Measurements from ENCODE around the gene RBM23.

The RBM23 gene

GRCh38 chr14:22887990-22888378 is 31.0 kb downstream of the RBM23 start:
- 83 to 86% methylated on average over 5 of the region's 5 CpGs for WGBS, 2 experiments
- Histone ChIP-seq H3K27ac (ENCODE audit: insufficient read depth, low read depth, low read length, poor library complexity, severe bottlenecking) (no peak overlapping the region), H3K9me3 (ENCODE audit: control insufficient read depth, low read length) (no peaks in the 10 kb centered on the region), H3K36me3 (ENCODE audit: control insufficient read depth, insufficient read depth, low read length) (no peaks in the 10 kb centered on the region), H3K27me3 (ENCODE audit: control insufficient read depth, insufficient read depth, low read length, poor library complexity, severe bottlenecking) (peaks cover 22% of the 10 kb centered on the region), H3K4me3 (ENCODE audit: insufficient read depth, low read depth, low read length) (peak overlapping the region; percentile 73), H3K4me1 (ENCODE audit: control insufficient read depth, insufficient read depth, low read length) (peaks cover 26% of the 10 kb centered on the region)

DNA sequence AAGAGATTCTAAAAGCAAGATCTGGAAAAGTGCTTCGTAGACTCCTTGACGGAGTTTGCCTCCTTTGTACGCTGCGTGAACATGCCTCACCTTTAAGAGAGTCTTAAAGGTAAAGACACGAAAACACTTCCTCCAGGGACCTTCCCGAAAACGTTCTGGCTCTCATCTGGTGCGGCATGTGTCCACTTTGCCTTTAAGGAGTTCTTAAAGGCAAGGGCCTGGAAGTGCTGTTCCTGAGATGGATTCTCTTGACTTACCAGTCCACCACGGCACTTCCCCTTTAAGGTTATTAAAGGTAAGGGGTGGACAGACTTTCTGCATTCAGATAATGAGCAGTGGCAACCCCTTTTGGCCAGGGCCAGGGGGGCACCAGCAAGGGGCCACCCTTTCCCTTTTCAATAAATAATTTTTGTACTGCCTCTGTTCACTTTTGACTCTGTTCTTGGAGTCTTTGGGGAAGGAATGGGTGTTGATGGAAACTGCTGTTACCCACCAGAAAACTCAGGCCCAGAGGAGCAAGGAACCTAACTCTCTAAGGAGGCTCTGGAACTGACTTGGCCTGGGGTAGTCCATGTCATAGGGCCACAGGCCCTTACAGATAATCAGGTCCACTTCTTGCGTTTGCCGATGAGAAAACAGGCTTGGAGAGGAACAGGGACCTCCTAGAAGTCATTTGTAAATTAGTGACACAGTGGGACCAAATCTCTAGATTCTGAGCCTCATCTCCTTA is 31.5 kb downstream of the RBM23 start:
- 22 to 23% methylated on average over 11 of the region's 11 CpGs for WGBS, 2 experiments
- H3K27ac ChIP-seq (ENCODE audit: insufficient read depth, low read depth, low read length, poor library complexity, severe bottlenecking) = peak overlapping the region; percentile 90
- H3K36me3 ChIP-seq (ENCODE audit: control insufficient read depth, insufficient read depth, low read length) = no peaks in the 10 kb centered on the region
- peaks cover 30% of the 10 kb centered on the region for H3K4me1 ChIP-seq (ENCODE audit: control insufficient read depth, insufficient read depth, low read length)
- no peaks in the 10 kb centered on the region for H3K9me3 ChIP-seq (ENCODE audit: control insufficient read depth, low read length)
- H3K27me3 ChIP-seq (ENCODE audit: control insufficient read depth, insufficient read depth, low read length, poor library complexity, severe bottlenecking) = peaks cover 22% of the 10 kb centered on the region
- H3K4me3 ChIP-seq (ENCODE audit: insufficient read depth, low read depth, low read length) = peak overlapping the region; percentile 73

- H3K27ac ChIP-seq (ENCODE audit: insufficient read depth, low read depth, low read length, poor library complexity, severe bottlenecking) = peak overlapping the region; percentile 90
- no peaks in the 10 kb centered on the region for H3K36me3 ChIP-seq (ENCODE audit: control insufficient read depth, insufficient read depth, low read length)
- H3K27me3 ChIP-seq (ENCODE audit: control insufficient read depth, insufficient read depth, low read length, poor library complexity, severe bottlenecking) = peaks cover 22% of the 10 kb centered on the region
- H3K4me1 ChIP-seq (ENCODE audit: control insufficient read depth, insufficient read depth, low read length) = peaks cover 38% of the 10 kb centered on the region
- WGBS, 2 experiments = 3 to 4% methylated on average over 77 of the region's 77 CpGs
- peak overlapping the region; percentile 73 for H3K4me3 ChIP-seq (ENCODE audit: insufficient read depth, low read depth, low read length)
- H3K9me3 ChIP-seq (ENCODE audit: control insufficient read depth, low read length) = no peaks in the 10 kb centered on the region
Measured at GRCh38 chr14:22886500-22887259, 32.3 kb downstream of the RBM23 start.

GRCh38 chr14:22885975-22886374 is 33.0 kb downstream of the RBM23 start:
- Histone ChIP-seq H3K4me3 (ENCODE audit: insufficient read depth, low read depth, low read length) (peak overlapping the region; percentile 73), H3K36me3 (ENCODE audit: control insufficient read depth, insufficient read depth, low read length) (no peaks in the 10 kb centered on the region), H3K9me3 (ENCODE audit: control insufficient read depth, low read length) (no peaks in the 10 kb centered on the region), H3K4me1 (ENCODE audit: control insufficient read depth, insufficient read depth, low read length) (peaks cover 38% of the 10 kb centered on the region), H3K27ac (ENCODE audit: insufficient read depth, low read depth, low read length, poor library complexity, severe bottlenecking) (no peak overlapping the region), H3K27me3 (ENCODE audit: control insufficient read depth, insufficient read depth, low read length, poor library complexity, severe bottlenecking) (peaks cover 22% of the 10 kb centered on the region)
- WGBS, 2 experiments = 90 to 92% methylated on average over 21 of the region's 21 CpGs

DNA sequence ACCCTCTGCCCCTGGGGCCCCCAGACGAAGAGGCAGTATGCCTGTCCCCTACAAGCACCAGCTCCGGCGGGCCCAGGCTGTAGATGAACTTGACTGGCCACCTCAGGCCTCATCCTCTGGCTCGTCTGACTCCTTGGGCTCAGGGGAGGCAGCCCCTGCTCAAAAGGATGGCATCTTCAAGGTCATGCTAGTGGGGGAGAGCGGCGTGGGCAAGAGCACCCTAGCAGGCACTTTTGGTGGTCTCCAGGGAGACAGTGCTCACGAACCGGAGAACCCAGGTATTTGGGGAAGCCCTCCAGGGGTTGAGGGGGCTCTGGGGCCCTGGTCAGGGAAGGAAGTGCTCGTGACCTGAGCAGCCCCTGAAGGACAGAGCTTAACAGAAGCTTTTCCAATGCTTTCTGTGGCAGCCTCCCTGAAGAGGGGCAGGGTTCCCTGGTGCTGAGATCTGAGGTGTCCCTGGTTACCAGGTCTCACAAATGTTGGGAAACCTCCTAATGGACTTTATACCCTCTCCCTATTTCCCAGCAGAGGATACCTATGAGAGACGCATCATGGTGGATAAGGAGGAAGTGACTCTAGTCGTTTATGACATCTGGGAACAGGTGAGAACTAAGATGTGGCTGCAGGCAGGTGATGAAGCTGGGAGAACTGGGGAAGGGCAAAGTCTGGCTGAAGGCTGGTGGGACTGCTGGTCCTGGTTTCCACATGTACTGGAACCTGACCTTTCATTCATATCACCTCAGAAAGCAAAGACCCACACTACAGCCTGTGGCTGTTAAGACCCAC is 34.0 kb downstream of the RBM23 start:
- 91 to 94% methylated on average over 11 of the region's 11 CpGs for WGBS, 2 experiments
- no peak overlapping the region for H3K4me3 ChIP-seq (ENCODE audit: insufficient read depth, low read depth, low read length)
- no peak overlapping the region for H3K27ac ChIP-seq (ENCODE audit: insufficient read depth, low read depth, low read length, poor library complexity, severe bottlenecking)
- H3K27me3 ChIP-seq (ENCODE audit: control insufficient read depth, insufficient read depth, low read length, poor library complexity, severe bottlenecking) = peaks cover 22% of the 10 kb centered on the region
- H3K9me3 ChIP-seq (ENCODE audit: control insufficient read depth, low read length) = no peaks in the 10 kb centered on the region
- peaks cover 38% of the 10 kb centered on the region for H3K4me1 ChIP-seq (ENCODE audit: control insufficient read depth, insufficient read depth, low read length)
- H3K36me3 ChIP-seq (ENCODE audit: control insufficient read depth, insufficient read depth, low read length) = no peaks in the 10 kb centered on the region

DNA sequence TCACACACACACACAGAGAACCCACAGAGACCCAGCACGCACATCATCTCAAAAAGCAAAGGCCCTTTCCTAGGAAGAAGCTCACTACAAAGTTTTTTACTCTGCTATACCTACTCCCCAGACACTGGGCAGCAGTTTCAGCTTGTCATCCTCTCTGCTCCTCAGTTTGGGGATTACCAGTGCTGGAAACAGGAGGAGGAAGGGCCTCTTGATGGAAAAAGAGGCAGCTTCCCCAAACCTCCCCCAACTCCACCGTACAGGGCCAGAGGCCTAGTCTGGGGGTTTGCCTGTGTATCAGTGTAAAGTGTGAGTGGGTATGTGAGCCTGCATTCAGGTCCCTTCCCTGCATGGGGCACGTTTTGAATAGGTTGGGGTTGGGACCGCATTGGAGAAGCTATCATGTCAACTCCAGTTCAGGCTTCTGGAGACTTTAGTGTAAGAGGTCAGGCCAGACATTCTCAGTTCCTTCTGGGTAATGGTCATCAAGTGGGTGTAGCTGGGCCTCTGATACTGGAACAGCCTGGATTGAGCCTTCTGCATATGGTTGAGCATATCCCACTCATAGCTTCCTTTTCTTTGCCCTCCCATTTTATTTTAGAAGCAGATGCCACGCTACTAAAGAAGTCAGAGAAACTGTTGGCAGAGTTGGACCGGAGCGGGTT is 34.7 kb downstream of the RBM23 start:
- no peak overlapping the region for H3K4me3 ChIP-seq (ENCODE audit: insufficient read depth, low read depth, low read length)
- H3K27me3 ChIP-seq (ENCODE audit: control insufficient read depth, insufficient read depth, low read length, poor library complexity, severe bottlenecking) = peaks cover 22% of the 10 kb centered on the region
- 83% methylated on average over 7 of the region's 7 CpGs for WGBS, 2 experiments
- peak overlapping the region; percentile 41 for H3K27ac ChIP-seq (ENCODE audit: insufficient read depth, low read depth, low read length, poor library complexity, severe bottlenecking)
- H3K9me3 ChIP-seq (ENCODE audit: control insufficient read depth, low read length) = no peaks in the 10 kb centered on the region
- no peaks in the 10 kb centered on the region for H3K36me3 ChIP-seq (ENCODE audit: control insufficient read depth, insufficient read depth, low read length)
- H3K4me1 ChIP-seq (ENCODE audit: control insufficient read depth, insufficient read depth, low read length) = peaks cover 38% of the 10 kb centered on the region

- Histone ChIP-seq H3K4me3 (ENCODE audit: insufficient read depth, low read depth, low read length) (no peak within 1 kb of the TSS), H3K4me1 (ENCODE audit: control insufficient read depth, insufficient read depth, low read length) (peaks cover 38% of the 10 kb centered on the region), H3K36me3 (ENCODE audit: control insufficient read depth, insufficient read depth, low read length) (no peaks in the 10 kb centered on the region), H3K27ac (ENCODE audit: insufficient read depth, low read depth, low read length, poor library complexity, severe bottlenecking) (peak within 1 kb of the TSS; percentile 56), H3K27me3 (ENCODE audit: control insufficient read depth, insufficient read depth, low read length, poor library complexity, severe bottlenecking) (peaks cover 22% of the 10 kb centered on the region), H3K9me3 (ENCODE audit: control insufficient read depth, low read length) (no peaks in the 10 kb centered on the region)
- 15 to 19% methylated on average over 14 to 15 of the region's 15 CpGs for WGBS, 2 experiments
Measured at GRCh38 chr14:22883173-22883976, 35.6 kb downstream of the RBM23 start, which contains the start of gene REM2. REM2 (plus strand) TSS chr14:22883222; CDS start chr14:22883288, 66 bp downstream.

GRCh38 chr14:22882529-22883172 is 36.3 kb downstream of the RBM23 start:
- WGBS, 2 experiments = 41 to 42% methylated on average over 6 of the region's 6 CpGs
- Histone ChIP-seq H3K4me3 (ENCODE audit: insufficient read depth, low read depth, low read length) (no peak overlapping the region), H3K36me3 (ENCODE audit: control insufficient read depth, insufficient read depth, low read length) (no peaks in the 10 kb centered on the region), H3K27ac (ENCODE audit: insufficient read depth, low read depth, low read length, poor library complexity, severe bottlenecking) (peak overlapping the region; percentile 56), H3K4me1 (ENCODE audit: control insufficient read depth, insufficient read depth, low read length) (peaks cover 33% of the 10 kb centered on the region), H3K9me3 (ENCODE audit: control insufficient read depth, low read length) (no peaks in the 10 kb centered on the region), H3K27me3 (ENCODE audit: control insufficient read depth, insufficient read depth, low read length, poor library complexity, severe bottlenecking) (peaks cover 22% of the 10 kb centered on the region)

GRCh38 chr14:22882064-22882463 is 36.9 kb downstream of the RBM23 start:
- Histone ChIP-seq H3K27ac (ENCODE audit: insufficient read depth, low read depth, low read length, poor library complexity, severe bottlenecking) (no peak overlapping the region), H3K4me1 (ENCODE audit: control insufficient read depth, insufficient read depth, low read length) (peaks cover 33% of the 10 kb centered on the region), H3K9me3 (ENCODE audit: control insufficient read depth, low read length) (no peaks in the 10 kb centered on the region), H3K36me3 (ENCODE audit: control insufficient read depth, insufficient read depth, low read length) (no peaks in the 10 kb centered on the region), H3K4me3 (ENCODE audit: insufficient read depth, low read depth, low read length) (no peak overlapping the region), H3K27me3 (ENCODE audit: control insufficient read depth, insufficient read depth, low read length, poor library complexity, severe bottlenecking) (peaks cover 22% of the 10 kb centered on the region)
- 71 to 73% methylated on average over 7 of the region's 7 CpGs for WGBS, 2 experiments

All from ectodermal cell (in vitro differentiated cells).